GM10266 (cell line): ENCODE measurements around the gene PEA15.

Experiments used
- DNase-seq: peaks from one replicate; pipeline ENCODE4 v3.0.0; 2012; ENCODE audit errors: extremely low spot score
- TF ChIP-seq, protein P1 (sequence below): IDR thresholded peaks from 2 replicates; pipeline ENCODE4 v1.5.1; 2012; ENCODE audit warnings: mild to moderate bottlenecking, low read depth; ENCODE audit not compliant: control insufficient read depth, insufficient read depth; ENCODE audit errors: missing control alignments

Gene PEA15

GRCh38 chr1:160178731-160179130, 26.5 kb upstream of the PEA15 start:
- DNase-seq, result no peak
- TF ChIP-seq, protein P1, sequence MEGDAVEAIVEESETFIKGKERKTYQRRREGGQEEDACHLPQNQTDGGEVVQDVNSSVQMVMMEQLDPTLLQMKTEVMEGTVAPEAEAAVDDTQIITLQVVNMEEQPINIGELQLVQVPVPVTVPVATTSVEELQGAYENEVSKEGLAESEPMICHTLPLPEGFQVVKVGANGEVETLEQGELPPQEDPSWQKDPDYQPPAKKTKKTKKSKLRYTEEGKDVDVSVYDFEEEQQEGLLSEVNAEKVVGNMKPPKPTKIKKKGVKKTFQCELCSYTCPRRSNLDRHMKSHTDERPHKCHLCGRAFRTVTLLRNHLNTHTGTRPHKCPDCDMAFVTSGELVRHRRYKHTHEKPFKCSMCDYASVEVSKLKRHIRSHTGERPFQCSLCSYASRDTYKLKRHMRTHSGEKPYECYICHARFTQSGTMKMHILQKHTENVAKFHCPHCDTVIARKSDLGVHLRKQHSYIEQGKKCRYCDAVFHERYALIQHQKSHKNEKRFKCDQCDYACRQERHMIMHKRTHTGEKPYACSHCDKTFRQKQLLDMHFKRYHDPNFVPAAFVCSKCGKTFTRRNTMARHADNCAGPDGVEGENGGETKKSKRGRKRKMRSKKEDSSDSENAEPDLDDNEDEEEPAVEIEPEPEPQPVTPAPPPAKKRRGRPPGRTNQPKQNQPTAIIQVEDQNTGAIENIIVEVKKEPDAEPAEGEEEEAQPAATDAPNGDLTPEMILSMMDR, result no peak

DNA sequence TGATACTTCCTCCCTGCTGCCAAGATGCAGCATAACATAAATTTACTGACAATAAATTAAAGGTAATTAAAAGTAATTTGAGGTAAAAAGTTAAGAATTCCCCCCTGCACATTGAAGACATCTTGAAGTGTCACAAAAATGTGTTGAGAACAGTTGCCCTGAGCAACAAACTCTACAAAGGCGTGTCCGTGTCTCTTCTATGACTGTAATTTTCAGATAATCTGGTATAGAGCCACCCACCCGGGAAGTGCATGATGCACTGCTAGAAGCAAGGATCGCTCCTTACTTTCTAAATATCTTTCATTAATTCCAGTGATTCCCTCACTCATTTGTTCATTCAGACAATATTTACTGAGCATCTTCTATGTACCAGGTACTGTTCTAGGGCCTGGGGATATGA, 25.8 kb upstream of the PEA15 start:
- TF ChIP-seq, protein P1, result no peak
- DNase-seq, result no peak

DNA sequence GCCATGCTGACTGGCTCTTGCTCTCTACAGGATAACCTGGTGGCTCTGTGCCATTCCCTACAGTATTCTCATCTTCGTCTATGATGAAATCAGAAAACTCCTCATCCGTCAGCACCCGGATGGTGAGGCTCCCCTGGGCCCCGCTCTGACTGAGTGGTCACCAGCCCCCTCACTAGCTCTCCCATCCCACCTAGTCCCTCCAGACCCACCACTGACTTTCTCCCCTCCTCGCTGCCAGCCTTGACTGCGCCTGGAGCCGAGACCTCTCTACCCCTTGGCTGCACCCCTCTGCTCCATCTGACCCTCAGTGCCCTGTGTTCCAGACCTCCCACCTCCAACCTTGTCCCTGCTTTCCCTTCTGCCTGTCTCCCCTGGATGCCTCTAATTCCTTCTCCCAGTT, 18.9 kb upstream of the PEA15 start:
- TF ChIP-seq, protein P1, result no peak
- DNase-seq, result no peak

- no peak for DNase-seq
- TF ChIP-seq, protein P1, result no peak
Measured at GRCh38 chr1:160186729-160187128, 18.5 kb upstream of the PEA15 start.

DNA sequence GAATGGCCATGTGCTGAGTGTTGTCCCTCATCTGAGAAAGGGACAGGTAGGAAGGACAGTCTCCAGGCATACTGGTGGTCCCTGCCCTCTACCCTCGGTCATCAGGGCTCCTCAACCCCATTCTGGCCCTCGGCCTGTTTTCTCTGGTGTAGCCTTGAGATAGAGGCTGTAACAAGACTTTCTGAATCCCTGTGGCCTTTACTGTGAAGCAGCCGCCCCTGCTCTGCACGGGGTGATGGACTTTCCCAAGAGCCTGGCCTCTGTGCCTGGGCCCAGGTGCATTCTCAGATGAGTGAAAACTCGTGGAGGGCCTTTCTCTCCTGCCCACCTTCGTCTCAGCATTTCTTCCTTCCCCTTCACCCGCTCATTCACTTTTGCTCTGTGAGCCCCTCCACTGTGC, 17.8 kb upstream of the PEA15 start:
- no peak for DNase-seq
- TF ChIP-seq, protein P1, result no peak

DNA sequence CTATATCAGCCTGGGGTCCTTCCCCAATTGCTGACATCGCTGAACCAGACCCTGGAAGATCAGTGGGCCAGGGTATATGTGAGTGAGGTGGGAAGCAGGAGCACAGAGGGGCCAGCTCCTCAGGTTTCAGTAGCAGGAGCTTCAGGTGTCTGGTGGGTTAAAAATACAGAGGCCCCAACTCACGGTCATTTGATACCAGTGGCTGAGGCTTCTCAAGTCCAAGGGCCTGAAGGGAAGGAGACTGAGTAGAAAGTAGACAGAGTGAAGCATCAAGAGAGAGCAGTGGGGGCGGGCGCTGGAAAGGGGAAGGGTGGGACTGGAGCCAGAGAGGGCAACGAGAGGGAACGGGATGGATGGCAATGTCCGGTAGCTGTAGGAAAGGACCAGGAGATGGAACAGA, 16.8 kb upstream of the PEA15 start:
- TF ChIP-seq, protein P1, result no peak
- no peak for DNase-seq

DNA sequence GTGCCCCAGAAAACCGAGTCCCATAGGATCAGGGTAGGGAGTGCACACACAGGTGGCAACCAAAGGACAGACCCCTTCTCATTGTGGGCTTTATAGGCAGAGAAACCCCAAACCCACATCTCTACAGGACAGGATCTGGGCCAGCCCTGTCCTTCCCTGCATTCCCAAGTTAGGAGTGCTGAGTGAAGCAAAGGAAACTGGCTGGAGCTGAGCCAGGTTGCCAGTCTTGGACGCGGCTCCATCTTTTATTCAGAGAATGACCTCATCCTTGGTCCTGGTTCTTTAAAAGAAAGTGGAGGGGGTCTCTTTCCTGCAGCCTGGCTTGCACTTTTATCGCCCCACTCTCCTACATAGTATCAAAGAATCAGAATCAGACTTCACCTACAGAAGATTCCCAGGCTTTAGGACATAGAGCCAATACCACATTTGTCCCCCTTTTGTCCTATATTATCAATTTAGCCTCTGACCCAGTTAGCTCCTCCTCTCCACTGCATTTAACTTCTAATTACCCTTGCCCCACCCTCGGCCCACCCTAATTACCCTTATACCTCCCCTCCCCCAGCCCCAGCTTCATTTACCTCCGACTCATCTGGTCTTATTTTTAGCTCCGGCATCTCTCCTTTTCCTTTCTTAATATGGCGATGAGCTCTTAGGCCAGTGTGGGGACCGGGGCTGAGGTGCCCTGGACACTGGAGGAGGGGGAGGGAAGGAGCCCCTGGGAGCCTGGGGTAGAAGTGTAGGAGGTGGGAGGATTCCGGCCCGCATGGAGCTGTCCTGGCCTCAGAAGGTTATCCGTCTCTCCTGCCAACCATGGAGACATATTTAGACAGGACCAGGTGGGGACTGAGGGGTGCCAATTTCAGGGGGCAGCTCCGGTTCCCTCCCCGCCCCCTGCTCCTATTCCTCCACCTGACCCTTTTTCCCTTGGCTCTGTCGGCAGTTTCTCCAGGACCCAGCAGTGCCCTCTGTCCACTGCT, 15.2 kb upstream of the PEA15 start, which contains the start of gene CASQ1:
Gene CASQ1 (plus strand): TSS at position 927 of the 977 bp plus-strand sequence. CDS start 177 bp downstream, outside the sequence.
- TF ChIP-seq, protein P1, result no peak

More for the DNA sequence above, 15.2 kb upstream of the PEA15 start, which contains the start of gene CASQ1:
- DNase-seq, result no peak
